Mucosa of descending colon (tissue), 3 donors: ENCODE data around the gene CDH4. TPM values are rescaled to one million over a fixed set of nuclear protein-coding genes. Genes with fewer than 3 reads are reported as not detected.

Experiments used
- ATAC-seq: fragments of 200-7000 bp; cut with Tn5 transposase; one replicate; pipeline ENCODE4 v1.9.1; 2020; ENCODE audit warnings: mild to moderate bottlenecking, moderate library complexity
- DNase-seq, 3 donors: peaks; one replicate each; pipeline ENCODE4 v3.0.0-alpha.2; 2020
- H3K36me3 ChIP-seq: fragments of 200-600 bp; one replicate; pipeline ENCODE4 v1.8.0; 2021; ENCODE audit warnings: low read depth, mild to moderate bottlenecking
- H3K4me1 ChIP-seq: fragments of 200-600 bp; one replicate; pipeline ENCODE4 v1.8.0; 2021; ENCODE audit warnings: low read depth, mild to moderate bottlenecking
- H3K4me3 ChIP-seq: fragments of 200-600 bp; one replicate; pipeline ENCODE4 v1.8.0; 2021; ENCODE audit warnings: mild to moderate bottlenecking
- H3K9me3 ChIP-seq: fragments of 200-600 bp; one replicate; pipeline ENCODE4 v1.8.0; 2021; ENCODE audit warnings: mild to moderate bottlenecking
- CTCF ChIP-seq: fragments of 200-600 bp; IDR thresholded peaks from one replicate; pipeline ENCODE4 v1.8.0; 2022; ENCODE audit warnings: antibody characterized with exemption, mild to moderate bottlenecking
- intact Hi-C, 2 donors: fragments of 100-400 bp; cut with DNase I in 1 of 2; cut with micrococcal nuclease in 1 of 2; formaldehyde crosslinking; loops; one replicate each; pipeline versions ENCODE4 v1.11.0 to v1.11.1; 2022; cut with DNase I, micrococcal nuclease
- total RNA-seq, 3 donors: library from RNA; stranded (reverse); fragmentation: NEBNext Ultra II Directional in 2 of 3; extraction: Animal tissue kit (Norgen Biotek cat#: 25700) in 2 of 3; gene quantifications; one replicate each; pipeline versions ENCODE4 v1.2.1 to v1.2.4, GENCODE V29; 2021 to 2023
- donor health status: DM: no; HTN: no; CAD: no; lungs with moderate emphysema.
- donor health status: DM: no; HTN: no; CAD: no.
- donor health status: DM: no; HTN: yes; CAD: no.

Gene CDH4
- total RNA-seq, 3 donors from 2014 or later: 0.16 TPM; not detected in 2

GRCh38 chr20:61289166-61289565 is 37.1 kb downstream of the CDH4 start:
- no peak for TF ChIP-seq CTCF
- no peak for ATAC-seq

GRCh38 chr20:61290721-61291120 is 38.7 kb downstream of the CDH4 start:
- intact Hi-C loops: no loop called here
- Histone ChIP-seq H3K9me3 (no peaks in the 10 kb centered on the region), H3K4me3 (no peak overlapping the region), H3K36me3 (no peaks in the 10 kb centered on the region), H3K4me1 (no peaks in the 10 kb centered on the region)
- TF ChIP-seq CTCF: no peak
- DNase-seq: no peak
- ATAC-seq: no peak

More at GRCh38 chr20:61289166-61289565, 37.1 kb downstream of the CDH4 start:
- no peaks in the 10 kb centered on the region for H3K9me3 ChIP-seq
- DNase-seq: no peak
- H3K4me3 ChIP-seq: no peak overlapping the region
- intact Hi-C loops: no loop called here
- H3K36me3 ChIP-seq: no peaks in the 10 kb centered on the region
- H3K4me1 ChIP-seq: no peaks in the 10 kb centered on the region

GRCh38 chr20:61291166-61291829 is 39.2 kb downstream of the CDH4 start:
- no peak for DNase-seq
- ATAC-seq: no peak
- Histone ChIP-seq H3K4me3 (no peak overlapping the region), H3K9me3 (no peaks in the 10 kb centered on the region), H3K36me3 (no peaks in the 10 kb centered on the region), H3K4me1 (no peaks in the 10 kb centered on the region)
- no peak for TF ChIP-seq CTCF
- intact Hi-C loops: no loop called here

GRCh38 chr20:61292391-61292790 is 40.3 kb downstream of the CDH4 start:
- Histone ChIP-seq H3K4me3 (no peak overlapping the region), H3K36me3 (no peaks in the 10 kb centered on the region), H3K4me1 (no peaks in the 10 kb centered on the region), H3K9me3 (no peaks in the 10 kb centered on the region)
- DNase-seq (no peak), ATAC-seq (no peak)
- TF ChIP-seq CTCF: no peak
- intact Hi-C loops: no loop called here

GRCh38 chr20:61292821-61293612 is 41.0 kb downstream of the CDH4 start:
- ATAC-seq: no peak
- intact Hi-C loops: no loop called here
- DNase-seq: no peak
- Histone ChIP-seq H3K36me3 (no peaks in the 10 kb centered on the region), H3K9me3 (no peaks in the 10 kb centered on the region), H3K4me3 (no peak overlapping the region), H3K4me1 (no peaks in the 10 kb centered on the region)
- no peak for TF ChIP-seq CTCF
